Upper lobe of right lung (tissue), 1 donor: ENCODE data around the gene SYCP1. TPM values are rescaled to one million over a fixed set of nuclear protein-coding genes. Genes with fewer than 3 reads are reported as not detected.
"Not testable (repeated sequence)": the region's sequence is repeated elsewhere in the genome, so short reads cannot be mapped to it uniquely, and the experiment has no call there.

Source experiments
- ATAC-seq: fragments of 200-7000 bp; cut with Tn5 transposase; one replicate; pipeline ENCODE4 v1.9.1; 2020; ENCODE audit warnings: mild to moderate bottlenecking, moderate library complexity
- DNase-seq: peaks from one replicate; pipeline ENCODE4 v3.0.0-alpha.2; 2020
- H3K27ac ChIP-seq: fragments of 200-600 bp; one replicate; pipeline ENCODE4 v1.8.0; 2022
- H3K27me3 ChIP-seq: fragments of 200-600 bp; one replicate; pipeline ENCODE4 v1.8.0; 2022; ENCODE audit warnings: mild to moderate bottlenecking
- H3K36me3 ChIP-seq: fragments of 200-600 bp; one replicate; pipeline ENCODE4 v1.8.0; 2022
- H3K4me1 ChIP-seq: fragments of 200-600 bp; one replicate; pipeline ENCODE4 v1.8.0; 2022
- H3K4me3 ChIP-seq: fragments of 200-600 bp; one replicate; pipeline ENCODE4 v1.8.0; 2022; ENCODE audit warnings: mild to moderate bottlenecking
- H3K9me3 ChIP-seq: fragments of 200-600 bp; one replicate; pipeline ENCODE4 v1.8.0; 2022
- CTCF ChIP-seq: fragments of 200-600 bp; IDR thresholded peaks from one replicate; pipeline ENCODE4 v1.8.0; 2022; ENCODE audit warnings: antibody characterized with exemption
- intact Hi-C: fragments of 100-400 bp; cut with DNase I; formaldehyde crosslinking; loops from one replicate; pipeline ENCODE4 v1.11.0; 2022
- total RNA-seq: library from RNA; stranded (reverse); fragmentation: NEBNext Ultra II Directional; extraction: Animal tissue kit (Norgen Biotek cat#: 25700); gene quantifications from one replicate; pipeline ENCODE4 v1.2.1, GENCODE V29; 2021
- donor health status: DM: no; HTN: yes; CAD: no; lungs with severe emphysema.

SYCP1 gene
- total RNA-seq, 1 donor from 2014 or later: not detected

GRCh38 chr1:114892194-114892918 is 37.7 kb downstream of the SYCP1 start:
- Histone ChIP-seq H3K27ac (no peak overlapping the region), H3K4me1 (no peaks in the 10 kb centered on the region), H3K9me3 (no peaks in the 10 kb centered on the region), H3K27me3 (peaks cover 3% of the 10 kb centered on the region), H3K4me3 (no peak overlapping the region), H3K36me3 (no peaks in the 10 kb centered on the region)
- DNase-seq (no peak), ATAC-seq (peak; percentile 26)
- TF ChIP-seq CTCF: no peak
- intact Hi-C loops: no loop called here

- no peak for ATAC-seq
- intact Hi-C loops: no loop called here
- H3K4me1 ChIP-seq: no peaks in the 10 kb centered on the region
Observed at GRCh38 chr1:114896795-114897194, 42.1 kb downstream of the SYCP1 start.

GRCh38 chr1:114901814-114902213 is 47.2 kb downstream of the SYCP1 start:
- no peak for ATAC-seq

More at GRCh38 chr1:114896795-114897194, 42.1 kb downstream of the SYCP1 start:
- Histone ChIP-seq H3K36me3 (no peaks in the 10 kb centered on the region), H3K27ac (no peak overlapping the region), H3K4me3 (no peak overlapping the region), H3K27me3 (peaks cover 8% of the 10 kb centered on the region), H3K9me3 (no peaks in the 10 kb centered on the region)
- DNase-seq: no peak
- no peak for TF ChIP-seq CTCF

GRCh38 chr1:114902343-114902742 is 47.7 kb downstream of the SYCP1 start:
- Histone ChIP-seq H3K9me3 (no peaks in the 10 kb centered on the region), H3K27me3 (peaks cover 5% of the 10 kb centered on the region), H3K4me1 (no peaks in the 10 kb centered on the region), H3K4me3 (no peak overlapping the region), H3K36me3 (no peaks in the 10 kb centered on the region), H3K27ac (no peak overlapping the region)
- intact Hi-C loops: no loop called here
- ATAC-seq (no peak), DNase-seq (no peak)
- no peak for TF ChIP-seq CTCF

More at GRCh38 chr1:114901814-114902213, 47.2 kb downstream of the SYCP1 start:
- Histone ChIP-seq H3K36me3 (no peaks in the 10 kb centered on the region), H3K27me3 (peaks cover 5% of the 10 kb centered on the region), H3K4me3 (no peak overlapping the region), H3K27ac (no peak overlapping the region), H3K4me1 (no peaks in the 10 kb centered on the region), H3K9me3 (no peaks in the 10 kb centered on the region)
- TF ChIP-seq CTCF: no peak
- intact Hi-C loops: no loop called here
- DNase-seq: no peak

- Histone ChIP-seq H3K4me1 (no peaks in the 10 kb centered on the region), H3K36me3 (no peaks in the 10 kb centered on the region), H3K27ac (no peak overlapping the region), H3K9me3 (no peaks in the 10 kb centered on the region), H3K27me3 (no peaks in the 10 kb centered on the region), H3K4me3 (no peak overlapping the region)
- no peak for ATAC-seq
- TF ChIP-seq CTCF: no peak
- DNase-seq: no peak
- intact Hi-C loops: no loop called here
Observed at GRCh38 chr1:114903480-114903879, 48.8 kb downstream of the SYCP1 start.

- ATAC-seq, H3K4me3 ChIP-seq, H3K36me3 ChIP-seq, H3K4me1 ChIP-seq, H3K27me3 ChIP-seq, DNase-seq, intact Hi-C loops, H3K27ac ChIP-seq, H3K9me3 ChIP-seq: not testable (repeated sequence)
Observed at GRCh38 chr1:114915720-114916119, 61.1 kb downstream of the SYCP1 start.
